GM10248 (cell line): ENCODE measurements around the gene TMEM242.

Source experiments
- CTCF ChIA-PET: fragments of 300-600 bp; sonication (Branson Sonifier 250); formaldehyde crosslinking; extraction: SDS; loops from one replicate; lab custom pipeline; 2021; ENCODE audit warnings: antibody characterized with exemption; lab: Yijun Ruan, JAX
- POLR2A ChIA-PET: fragments of 350-650 bp; sonication (Branson Sonifier 250); formaldehyde crosslinking; extraction: SDS; loops from one replicate; lab custom pipeline; 2020; ENCODE audit warnings: antibody characterized with exemption; lab: Yijun Ruan, JAX
- DNase-seq: peaks from one replicate; pipeline ENCODE4 v3.0.0; 2012; ENCODE audit errors: extremely low spot score
- CTCF ChIP-seq: IDR thresholded peaks from 2 replicates; pipeline ENCODE4 v1.5.1; 2012; ENCODE audit warnings: mild to moderate bottlenecking, low read depth; ENCODE audit errors: extremely low read depth, missing control alignments, control extremely low read depth

The TMEM242 gene

GRCh38 chr6:157245436-157245835 is 77.9 kb downstream of the TMEM242 start:
- TF ChIP-seq CTCF = no peak
- CTCF ChIA-PET = interaction anchor here (1.0 kb wide), 1 partner anchor 10 kb away, joined by 3 read pairs; no protein-coding TSS in a partner anchor
- DNase-seq = no peak
- POLR2A ChIA-PET = no interaction called here

- DNase-seq = no peak
- ChIA-PET POLR2A (no interaction called here), CTCF (interaction anchor here (1.0 kb wide), 1 partner anchor 9 kb away, joined by 3 read pairs; no protein-coding TSS in a partner anchor)
- no peak for TF ChIP-seq CTCF
Measured at GRCh38 chr6:157244780-157245179, 78.5 kb downstream of the TMEM242 start.

- POLR2A ChIA-PET = no interaction called here
- CTCF ChIA-PET = interaction anchor here (1.2 kb wide), 1 partner anchor 12 kb away, joined by 3 read pairs; no protein-coding TSS in a partner anchor
- DNase-seq = no peak
- TF ChIP-seq CTCF = no peak
Measured at GRCh38 chr6:157244175-157244574, 79.1 kb downstream of the TMEM242 start.

- TF ChIP-seq CTCF = no peak
- DNase-seq = no peak
- POLR2A ChIA-PET = no interaction called here
- CTCF ChIA-PET = interaction anchor here (1.2 kb wide), 1 partner anchor 13 kb away, joined by 3 read pairs; no protein-coding TSS in a partner anchor
Measured at GRCh38 chr6:157242791-157243190, 80.5 kb downstream of the TMEM242 start.

- ChIA-PET CTCF (no interaction called here), POLR2A (no interaction called here)
- no peak for TF ChIP-seq CTCF
- no peak for DNase-seq
Measured at GRCh38 chr6:157240960-157241311, 82.4 kb downstream of the TMEM242 start.

- TF ChIP-seq CTCF = no peak
- POLR2A ChIA-PET = no interaction called here
Measured at GRCh38 chr6:157240059-157240959, 83.0 kb downstream of the TMEM242 start.

More at GRCh38 chr6:157240059-157240959, 83.0 kb downstream of the TMEM242 start:
- no peak for DNase-seq
- CTCF ChIA-PET = no interaction called here
